DMS153 (cell line): ENCODE data around the gene LMX1B.
"Not testable (repeated sequence)": the region's sequence is repeated elsewhere in the genome, so short reads cannot be mapped to it uniquely, and the experiment has no call there.

Experiments used
- DNase-seq: peaks from one replicate; lab custom pipeline; 2025; lab: John Stamatoyannopoulos, UW

LMX1B gene

DNA sequence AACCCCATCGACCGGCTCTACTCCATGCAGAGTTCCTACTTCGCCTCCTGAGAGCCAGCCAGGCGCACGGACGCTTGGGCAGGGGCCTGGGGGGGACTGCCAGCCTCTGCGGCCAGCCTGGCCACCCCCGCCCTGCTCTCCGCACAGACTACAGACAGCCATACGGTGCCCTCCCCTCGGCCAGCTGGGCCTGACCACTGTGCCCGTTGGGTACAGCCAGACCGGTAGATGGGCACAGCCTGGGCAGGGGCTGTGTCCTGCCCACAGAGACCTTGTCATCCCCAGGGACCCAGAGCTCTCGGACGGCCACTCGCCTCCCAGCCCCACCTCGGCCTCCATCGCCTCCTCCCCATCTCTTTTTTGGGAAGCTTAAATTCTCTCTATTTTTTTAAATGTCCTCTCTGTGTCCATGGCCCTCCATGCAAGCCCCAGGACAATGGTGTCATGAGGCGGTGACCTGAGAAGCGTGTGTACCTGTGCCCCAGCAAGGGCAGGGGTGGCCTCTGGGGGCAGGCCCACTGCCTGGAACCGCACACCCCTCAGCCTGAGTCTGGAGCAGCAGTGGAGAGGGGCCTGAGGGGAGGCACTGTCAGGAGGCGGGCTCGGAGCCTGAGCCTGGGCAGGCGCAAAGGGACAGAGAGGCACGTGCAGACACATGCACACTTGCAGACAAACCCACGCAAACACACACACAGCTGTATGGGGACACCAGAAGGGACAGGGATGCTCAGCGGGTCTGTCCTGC lies 82.8 kb downstream of the LMX1B start:
- DNase-seq: no peak

DNA sequence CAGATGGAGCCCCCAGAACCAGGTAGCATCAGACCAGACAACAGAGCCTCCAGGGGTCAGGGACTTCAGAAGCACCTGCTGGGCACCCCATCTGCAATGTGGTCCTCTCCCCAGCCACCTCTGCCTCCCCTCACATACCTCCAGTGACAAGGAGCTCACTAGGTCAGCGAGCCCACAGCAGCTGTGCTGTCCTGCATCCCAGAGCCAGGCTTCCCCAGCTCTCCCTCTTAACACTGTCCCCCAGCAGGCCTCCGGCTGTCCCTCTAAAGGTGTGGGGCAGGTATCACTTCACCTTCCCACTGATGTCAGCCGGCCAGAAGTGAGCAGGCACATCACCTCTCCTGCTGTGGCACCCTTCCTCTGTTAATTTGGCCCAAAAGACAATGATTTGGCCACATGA lies 83.6 kb downstream of the LMX1B start:
- no peak for DNase-seq

DNA sequence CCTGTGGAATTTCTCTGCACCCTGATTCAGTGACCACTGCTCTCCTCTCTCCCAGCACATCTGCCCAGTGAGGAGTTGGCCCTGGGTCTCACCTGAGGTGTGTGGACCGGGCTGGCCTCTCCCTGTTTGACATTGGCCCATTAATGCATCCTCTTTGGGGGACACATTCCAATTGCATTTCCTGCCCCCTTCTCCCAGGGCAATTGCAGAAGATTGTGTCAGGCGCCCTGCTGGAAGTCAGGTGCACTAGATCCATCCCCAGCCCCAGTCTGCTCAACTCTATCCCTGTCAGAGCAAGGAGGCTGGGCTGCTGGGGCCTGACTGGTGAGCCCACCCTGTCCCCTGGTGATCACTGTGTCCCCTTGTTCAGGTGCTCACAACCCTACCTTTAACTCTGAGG lies 84.5 kb downstream of the LMX1B start:
- no peak for DNase-seq

DNA sequence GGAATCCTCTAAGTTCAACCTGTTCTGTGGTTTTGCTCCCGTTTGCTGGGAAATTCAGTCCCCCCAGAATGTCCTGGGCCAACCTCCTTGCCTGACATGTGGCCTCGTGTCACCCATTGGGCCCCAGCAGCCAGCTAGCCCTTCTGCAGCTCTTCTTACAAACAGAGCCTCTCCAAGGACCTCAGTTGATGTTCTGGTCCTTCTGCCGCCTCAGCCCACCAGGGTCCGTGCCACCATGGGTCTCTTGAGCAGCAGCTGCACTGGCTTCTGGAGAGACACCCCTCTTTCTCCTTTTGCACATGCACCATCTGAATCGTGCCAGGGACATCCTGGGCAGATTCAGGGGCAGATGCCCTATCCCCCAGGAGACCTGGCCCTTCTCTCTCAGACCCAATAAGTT lies 85.0 kb downstream of the LMX1B start:
- DNase-seq: no peak

DNA sequence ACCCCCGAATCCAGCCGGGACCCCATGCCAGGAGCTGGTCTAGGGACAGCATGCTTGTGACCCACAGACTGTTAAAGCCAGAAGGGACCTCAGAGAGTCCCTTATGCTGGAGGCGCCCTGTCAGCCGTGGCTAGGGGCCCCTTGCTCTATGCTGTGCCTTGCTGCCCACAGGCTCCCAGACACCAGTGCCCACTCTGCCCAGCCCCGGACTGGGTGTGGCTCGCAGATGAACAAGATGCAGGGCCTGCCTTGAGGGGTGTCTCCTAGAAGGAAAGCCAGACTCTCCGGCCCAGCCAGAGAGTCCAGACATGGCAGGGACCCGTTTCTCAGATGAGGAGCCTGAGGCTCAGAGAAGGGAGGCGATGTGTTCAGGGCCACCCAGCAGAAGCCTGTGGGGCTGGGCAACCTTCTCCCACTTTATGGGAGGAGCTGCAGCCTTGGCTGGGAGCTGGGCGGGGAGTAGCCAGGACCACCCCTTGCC lies 85.7 kb downstream of the LMX1B start:
- DNase-seq: no peak

DNA sequence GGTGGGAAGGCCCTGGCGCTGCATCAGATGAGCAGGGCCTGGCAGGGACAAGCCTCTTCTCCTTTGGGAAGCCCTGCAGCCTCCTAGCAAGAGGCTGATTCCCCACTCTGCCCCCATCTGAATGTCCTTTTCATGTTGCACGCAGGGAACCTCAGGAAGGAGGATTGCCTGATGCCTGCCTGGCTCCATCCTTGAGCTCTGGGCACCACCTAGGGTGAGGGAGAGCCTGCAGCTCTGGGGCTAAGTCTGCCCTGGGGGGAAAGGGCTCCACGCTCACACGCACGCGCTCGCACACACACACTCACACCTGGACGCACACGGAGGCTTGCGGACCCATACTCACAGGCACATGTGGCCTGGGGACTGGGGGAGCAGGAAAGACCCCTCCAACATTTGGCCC lies 86.6 kb downstream of the LMX1B start:
- DNase-seq: no peak

DNA sequence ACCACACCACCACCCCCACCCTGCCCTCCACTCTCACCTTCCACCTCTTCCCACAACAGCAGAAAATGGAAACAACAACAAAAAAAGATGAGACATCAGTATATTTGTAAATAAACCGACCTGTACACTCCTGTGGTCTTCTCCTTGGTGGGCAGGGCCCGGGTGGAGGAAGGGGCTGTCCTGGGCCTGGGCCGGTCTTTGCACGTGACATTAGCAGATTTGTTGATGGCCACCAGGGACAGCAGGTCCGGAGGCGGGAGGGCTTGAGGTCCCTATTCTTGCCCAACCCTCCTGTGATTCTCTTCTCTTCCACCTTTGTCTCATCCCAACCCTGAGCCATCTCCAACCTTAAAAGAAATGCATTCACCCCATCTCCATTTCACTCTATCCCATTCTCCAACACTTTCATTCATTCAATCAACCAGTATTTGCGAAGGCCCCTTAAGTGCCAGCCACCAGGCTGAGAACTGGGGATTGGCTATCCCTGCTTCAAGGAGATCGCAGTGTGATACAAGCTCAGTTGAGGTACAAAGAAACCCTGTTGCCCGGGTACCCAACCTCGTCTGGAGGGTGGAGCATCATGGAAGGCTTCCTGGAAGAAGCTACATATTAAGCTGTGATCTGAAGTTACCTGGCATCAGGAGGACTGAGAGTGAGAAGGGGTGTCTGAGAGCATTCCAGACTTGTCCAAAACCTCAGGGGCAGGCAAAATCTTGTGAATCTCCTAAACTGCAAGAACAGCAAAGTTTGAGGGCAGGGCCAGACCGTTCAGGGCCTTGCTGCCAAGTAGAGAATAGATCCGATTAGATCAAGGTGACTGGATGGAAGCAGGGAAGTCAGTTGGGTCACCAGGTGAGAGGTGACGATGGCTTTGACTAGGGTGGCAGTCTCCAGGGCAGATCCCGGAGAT lies 87.4 kb downstream of the LMX1B start:
- DNase-seq: no peak

DNA sequence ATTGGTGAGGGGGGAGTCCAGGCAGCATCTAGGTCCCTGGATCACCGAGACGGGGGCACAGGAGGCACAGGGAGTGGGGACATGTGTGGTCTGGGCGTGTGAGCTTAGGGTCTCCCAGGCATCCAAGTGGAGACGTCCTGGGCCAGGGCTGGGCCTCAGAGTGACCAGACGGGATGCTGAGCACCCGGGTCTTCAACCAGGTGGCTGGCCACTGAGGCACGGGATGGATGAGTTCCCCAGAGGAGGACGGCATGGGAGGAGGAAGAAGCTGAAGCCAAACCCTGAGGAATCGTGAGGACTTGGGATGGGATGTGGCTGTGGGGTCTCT lies 88.0 kb downstream of the LMX1B start:
- DNase-seq: no peak

DNA sequence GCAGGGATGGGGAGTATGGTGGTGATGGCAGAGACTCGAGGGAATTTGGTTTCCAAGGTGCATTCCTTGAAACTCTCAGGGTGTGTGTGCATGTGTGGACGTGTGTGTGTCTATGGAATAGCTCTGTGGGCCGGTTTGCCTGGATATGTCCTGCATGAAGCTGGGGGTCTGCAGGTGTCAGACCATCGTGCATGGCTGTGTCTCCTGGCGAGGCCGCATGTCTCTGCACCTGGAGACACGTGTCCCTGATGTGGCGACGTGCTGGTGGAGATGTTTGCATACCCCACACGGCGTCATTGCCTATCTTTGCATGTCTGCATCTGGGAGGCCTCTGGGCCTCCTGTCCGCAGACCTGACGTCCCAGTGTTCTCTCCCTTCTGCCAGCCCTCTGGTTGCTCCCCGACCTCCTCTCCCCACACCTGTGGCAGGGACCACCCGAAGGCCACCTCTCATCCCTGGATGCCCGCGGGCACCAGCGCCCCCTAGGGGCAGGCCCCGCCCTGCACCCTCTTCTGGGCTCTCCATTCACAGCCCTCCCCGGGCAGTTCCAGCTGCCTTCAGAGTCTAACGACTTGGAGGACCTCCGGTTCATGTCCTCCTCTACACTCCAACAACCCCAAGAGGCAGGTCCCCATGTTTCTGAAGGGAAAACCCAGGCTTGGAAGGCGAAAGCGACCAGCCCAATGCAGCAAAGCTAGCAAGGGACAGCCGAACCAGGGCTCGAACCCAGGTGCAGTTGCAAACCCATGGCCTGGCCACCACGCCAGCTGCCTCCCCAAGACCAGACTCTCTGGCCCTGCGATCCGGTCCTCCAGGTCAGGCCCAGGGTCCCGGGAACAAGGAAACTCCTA lies 88.6 kb downstream of the LMX1B start:
- DNase-seq: no peak

DNA sequence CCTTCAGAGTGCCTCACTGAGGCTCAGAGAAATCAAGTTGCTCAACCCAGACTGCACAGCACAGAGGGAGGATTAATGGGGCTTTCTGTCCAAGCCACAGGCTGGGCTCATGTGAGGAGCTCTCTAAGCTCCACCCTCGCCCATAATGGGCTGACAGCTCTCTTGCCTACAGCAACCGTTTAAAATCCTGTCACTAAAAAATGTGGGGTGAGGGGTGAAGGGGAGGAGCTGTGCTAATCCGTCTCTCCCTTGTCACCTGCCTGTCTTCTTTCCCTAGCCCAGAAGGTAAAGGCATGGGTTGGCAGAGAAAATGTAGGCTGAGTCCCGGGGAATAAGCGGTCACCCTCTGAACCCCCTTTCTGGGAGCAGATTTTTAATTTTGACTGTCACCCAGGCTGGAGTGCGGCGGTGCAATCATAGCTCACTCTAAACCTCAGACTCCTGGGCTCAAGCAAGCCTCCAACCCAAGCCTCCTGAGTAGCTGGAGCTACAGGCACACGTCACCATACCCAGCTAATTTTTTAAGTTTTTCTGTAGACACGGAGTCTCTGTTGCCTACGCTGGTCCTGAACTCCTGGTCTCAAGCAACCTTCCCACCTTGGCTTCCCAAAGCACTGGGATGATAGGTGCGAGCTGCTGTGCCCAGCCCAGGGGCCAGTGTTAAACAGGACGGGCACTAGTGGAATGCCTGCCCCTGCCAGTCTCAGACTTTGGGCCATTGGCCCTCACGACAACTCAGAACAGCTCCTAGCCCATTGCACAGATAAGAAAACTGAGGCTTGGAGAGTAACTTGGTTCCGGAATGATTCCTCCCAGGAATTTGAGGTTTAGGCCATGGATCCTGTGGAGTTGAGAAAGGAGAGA lies 89.5 kb downstream of the LMX1B start:
- no peak for DNase-seq

DNA sequence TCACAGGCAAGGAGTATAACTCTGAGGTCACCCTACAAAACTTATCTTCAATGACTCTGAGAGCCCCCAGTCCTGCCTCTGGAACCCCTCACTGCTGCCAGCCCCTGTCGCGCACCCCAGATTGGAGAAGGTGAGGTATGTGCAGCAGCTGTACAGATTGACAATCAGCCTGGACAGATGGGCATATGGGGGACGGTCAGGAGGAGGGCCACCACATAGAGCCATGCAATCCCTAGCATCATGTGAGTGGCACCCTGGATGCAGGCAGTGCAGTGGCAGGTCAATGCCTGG lies 90.1 kb downstream of the LMX1B start:
- DNase-seq: no peak

DNA sequence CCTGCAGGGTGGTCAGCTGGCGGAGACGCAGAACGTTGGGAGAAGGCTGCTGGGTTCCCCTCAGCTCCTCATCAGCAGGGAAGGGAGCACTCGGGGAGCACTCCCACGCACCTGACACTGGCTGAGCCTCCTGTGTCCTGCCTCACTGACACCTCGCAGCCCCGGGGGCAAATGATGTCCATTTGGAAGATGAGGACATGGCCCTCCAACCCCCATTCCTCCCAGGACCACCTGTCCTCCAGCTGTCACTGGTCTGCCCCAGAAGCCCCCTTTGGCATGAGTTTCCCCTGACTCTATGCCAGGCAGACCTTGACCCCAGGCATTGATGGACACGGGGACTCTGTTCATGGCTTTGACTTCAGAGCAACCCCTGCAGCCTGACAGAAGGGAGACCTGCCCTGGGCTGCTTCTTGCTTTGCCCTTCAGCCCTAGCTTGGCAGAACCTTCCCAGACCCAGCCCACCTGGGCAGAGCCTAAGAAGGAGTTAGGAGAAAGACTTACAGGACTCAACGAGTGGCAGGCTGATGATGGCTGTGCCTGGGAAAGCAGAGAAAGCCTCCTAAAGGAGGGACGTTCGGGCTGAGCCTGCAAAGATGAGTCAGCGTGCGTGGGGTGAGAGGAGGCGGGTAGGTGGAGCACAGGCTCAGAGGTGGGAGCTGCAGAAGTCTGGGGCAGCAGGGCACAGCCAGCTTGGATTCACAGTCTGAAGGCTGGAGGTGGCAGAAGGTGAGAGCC lies 90.6 kb downstream of the LMX1B start:
- no peak for DNase-seq

DNA sequence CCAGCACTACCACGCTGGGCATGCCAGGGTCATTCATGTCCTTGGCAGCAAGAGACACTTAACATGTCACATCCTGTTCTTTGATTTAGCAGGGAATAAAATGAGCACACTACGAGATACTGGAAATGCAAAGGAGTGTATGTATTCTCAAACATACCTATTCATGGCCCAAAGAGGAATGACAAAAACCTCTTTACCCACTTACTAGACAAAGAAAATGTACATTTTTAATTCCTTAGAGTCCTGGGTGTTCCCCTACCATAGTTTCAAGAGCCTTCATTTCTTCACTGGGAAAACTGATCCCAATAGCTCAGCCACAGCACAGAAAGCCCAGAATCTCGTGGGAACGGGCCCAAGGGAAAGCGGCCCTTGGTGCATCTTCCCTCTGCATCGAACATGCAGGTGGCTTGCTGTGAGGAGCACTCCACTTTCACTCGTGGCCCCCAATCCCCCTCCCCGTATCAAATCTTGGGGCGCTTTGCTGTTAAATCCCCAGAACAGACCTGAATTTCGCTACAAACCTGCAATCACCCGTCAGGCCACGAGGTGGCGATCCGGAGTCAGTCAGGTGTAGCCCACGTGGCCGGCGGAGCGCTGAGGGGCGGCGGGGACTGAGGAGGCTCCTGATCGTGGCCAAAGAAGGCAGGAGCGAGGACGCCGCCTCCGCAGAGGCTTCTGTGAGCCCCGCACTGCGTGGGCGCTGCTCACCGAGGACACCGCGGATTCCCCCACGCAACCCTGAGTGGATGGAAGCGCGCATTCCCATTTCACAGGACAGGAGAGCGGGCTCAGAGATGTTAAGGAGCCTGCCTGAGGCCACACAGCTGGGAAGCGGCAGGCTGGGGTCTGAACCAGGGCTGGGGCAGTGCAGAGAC lies 91.4 kb downstream of the LMX1B start:
- no peak for DNase-seq

DNA sequence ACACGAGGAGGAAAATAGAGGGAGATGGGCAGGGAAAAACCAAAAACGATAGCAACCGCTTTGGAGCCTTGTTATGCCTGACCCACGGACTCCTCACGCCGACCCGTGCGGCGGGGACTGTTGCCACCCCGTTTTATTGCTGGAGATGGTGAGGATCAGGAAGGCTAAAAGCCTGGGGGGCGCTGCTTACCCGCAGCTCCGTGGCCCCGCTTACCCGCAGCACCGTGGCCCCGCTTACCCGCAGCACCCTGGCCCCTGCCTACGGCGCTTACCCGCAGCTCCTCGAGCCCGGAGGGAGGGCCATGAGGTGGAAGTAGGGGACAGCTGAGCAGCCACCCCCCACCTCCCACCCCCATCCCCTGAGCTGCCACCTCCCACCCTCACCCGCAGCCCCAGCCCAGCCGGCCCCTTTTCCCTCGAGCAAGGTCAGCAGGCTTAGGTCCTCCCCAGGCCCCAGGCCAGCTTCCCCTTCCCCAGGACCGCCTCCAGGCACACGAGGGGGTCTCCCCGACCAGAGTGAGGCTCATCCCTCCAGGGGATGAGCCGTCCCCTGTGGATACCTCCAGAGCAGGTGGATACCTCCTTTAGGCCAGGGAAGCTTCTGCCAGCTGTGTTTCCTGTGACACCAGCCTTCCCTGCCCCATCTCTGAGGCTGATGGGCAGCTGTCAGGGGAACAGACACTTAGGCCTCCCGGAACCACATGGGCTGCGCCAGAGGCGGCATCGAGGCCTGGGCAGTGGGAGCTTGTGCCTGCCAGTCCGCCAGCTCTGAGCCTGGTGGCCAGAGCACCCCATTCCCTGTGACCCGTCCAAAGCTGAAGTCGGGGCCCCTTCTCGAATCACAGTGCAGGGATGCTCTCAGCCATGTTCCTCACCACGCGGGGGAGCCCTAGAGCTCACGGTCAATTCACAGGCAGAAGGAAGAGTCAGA lies 92.3 kb downstream of the LMX1B start:
- DNase-seq: no peak

DNA sequence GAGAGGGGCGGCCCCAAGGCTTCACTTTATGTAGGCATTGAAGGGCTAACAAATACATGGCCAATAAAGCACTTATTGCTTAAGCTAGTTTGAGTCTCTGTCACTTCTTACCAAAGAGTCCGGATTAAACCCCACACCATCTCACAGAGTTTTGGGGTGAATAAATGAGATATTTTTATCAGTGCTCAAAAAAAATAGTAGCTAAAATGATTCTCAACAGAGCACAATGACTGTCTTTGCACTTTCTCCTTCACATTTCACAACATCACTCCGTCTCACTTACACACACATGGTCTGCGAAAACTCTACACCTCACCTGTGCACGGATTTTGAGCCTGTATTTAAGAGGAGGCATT lies 92.9 kb downstream of the LMX1B start:
- DNase-seq: no peak

DNA sequence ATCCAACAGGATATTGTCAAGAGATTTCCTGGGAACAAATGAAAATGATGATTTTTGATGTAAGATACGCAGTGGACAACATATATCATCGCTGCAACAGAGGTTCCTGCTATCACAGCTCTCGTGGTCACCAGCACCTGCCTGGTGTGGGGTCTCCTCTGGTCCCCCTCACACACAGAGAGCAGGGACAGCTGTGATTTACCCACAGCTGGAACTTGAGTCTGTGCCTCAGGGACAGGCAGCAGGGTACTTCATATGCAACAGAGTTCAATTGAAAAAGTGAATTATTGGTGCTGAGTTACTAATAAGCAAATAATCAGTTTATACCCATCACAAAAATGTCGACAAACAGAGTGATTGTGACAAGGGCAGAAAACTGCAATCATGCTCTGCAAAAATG lies 93.4 kb downstream of the LMX1B start:
- DNase-seq: no peak

DNA sequence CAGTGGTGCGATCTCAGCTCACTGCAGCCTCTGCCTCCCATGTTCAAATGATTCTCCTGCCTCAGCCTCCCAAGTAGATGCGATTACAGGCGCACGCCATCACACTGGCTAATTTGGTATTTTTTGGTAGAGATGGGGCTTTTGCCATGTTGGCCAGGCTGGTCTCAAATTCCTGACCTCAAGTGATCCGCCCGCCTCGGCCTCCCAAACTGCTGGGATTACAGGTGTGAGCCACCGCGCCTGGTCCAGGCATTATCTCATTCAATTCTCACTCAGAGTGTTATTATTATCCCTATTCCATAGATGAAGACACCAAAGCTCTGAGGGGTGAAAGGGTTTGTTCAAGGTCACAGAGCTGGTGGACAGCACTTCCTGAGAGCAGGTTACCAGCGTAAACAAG lies 94.0 kb downstream of the LMX1B start:
- not testable (repeated sequence) for DNase-seq

DNA sequence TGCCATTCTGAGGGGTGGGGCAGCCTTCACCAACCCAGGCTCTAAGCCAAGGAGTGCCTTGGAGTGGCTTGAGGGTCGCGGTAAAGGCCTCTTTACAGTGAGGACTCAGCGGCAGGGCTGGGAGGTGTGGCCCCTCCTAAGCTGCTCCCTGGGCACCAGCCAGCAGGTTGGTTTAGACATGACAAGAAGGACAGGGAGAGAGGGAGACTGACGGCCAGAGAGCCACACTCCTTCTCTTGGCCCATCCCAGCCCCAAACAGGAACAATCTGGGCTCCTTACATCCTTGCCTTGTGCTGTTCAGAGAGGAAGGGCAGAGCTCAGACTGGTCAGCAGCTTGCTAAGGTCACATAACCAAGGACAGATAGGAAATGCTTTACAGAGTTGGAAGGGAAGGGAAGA lies 94.5 kb downstream of the LMX1B start:
- DNase-seq: no peak

DNA sequence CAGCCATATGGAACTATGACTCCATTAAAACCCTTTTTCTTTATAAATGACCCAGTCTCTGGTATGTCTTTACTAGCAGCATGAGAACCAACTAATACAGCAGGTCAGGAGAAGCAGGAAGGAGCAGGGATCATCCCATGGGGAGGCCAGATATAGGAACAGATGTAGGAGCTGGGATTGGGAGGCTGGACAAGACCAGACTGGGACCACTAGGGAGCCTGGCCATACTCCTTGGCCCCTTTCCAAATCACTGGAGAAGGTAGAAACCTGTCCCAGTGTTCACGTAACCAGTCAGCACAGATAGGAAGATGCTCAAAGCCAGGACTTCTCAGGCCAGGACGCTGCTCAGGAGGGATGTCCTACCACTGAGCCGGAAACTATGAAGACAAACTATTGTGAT lies 95.5 kb downstream of the LMX1B start:
- no peak for DNase-seq
